Stimulated activated naive B cell treated with anti-CD40 and anti-IgM and Interleukin-4, amounts not matched to agents 10 μg/mL and 1 μg/mL and 100 μg/mL, for 72 hours (primary cell): ENCODE measurements around the gene PRKAR2B.

Experiments
- ATAC-seq, 2 donors: fragments of 150-1000 bp; cut with Tn5 transposase; replicated peaks; 2 replicates each; pipeline ENCODE4 v1.10.0; 2021; ENCODE audit warnings: moderate library complexity in 1 of 2
- DNase-seq: peaks from one replicate; pipeline ENCODE4 v3.0.0; 2021
- H3K27ac Mint-ChIP-seq: one replicate; pipeline ENCODE4 v1.8.0; 2022; ENCODE audit warnings: mild to moderate bottlenecking, mixed read lengths
- H3K27me3 Mint-ChIP-seq, 2 donors: one replicate each; pipeline ENCODE4 v1.8.0; 2022; ENCODE audit warnings: mixed read lengths in 2 of 2
- H3K36me3 Mint-ChIP-seq, 2 donors: one replicate each; pipeline ENCODE4 v1.8.0; 2022; ENCODE audit warnings: mixed read lengths in 2 of 2, mild to moderate bottlenecking in 1 of 2
- H3K4me1 Mint-ChIP-seq, 2 donors: one replicate each; pipeline ENCODE4 v1.8.0; 2022; ENCODE audit warnings: mixed read lengths in 2 of 2, mild to moderate bottlenecking in 1 of 2
- H3K4me3 Mint-ChIP-seq, 2 donors: one replicate each; pipeline ENCODE4 v1.8.0; 2022; ENCODE audit warnings: mild to moderate bottlenecking in 2 of 2, mixed read lengths in 2 of 2, moderate library complexity in 1 of 2
- H3K9me3 Mint-ChIP-seq, 2 donors: one replicate each; pipeline ENCODE4 v1.8.0; 2022; ENCODE audit warnings: mixed read lengths in 2 of 2, mild to moderate bottlenecking in 1 of 2

The PRKAR2B gene

DNA sequence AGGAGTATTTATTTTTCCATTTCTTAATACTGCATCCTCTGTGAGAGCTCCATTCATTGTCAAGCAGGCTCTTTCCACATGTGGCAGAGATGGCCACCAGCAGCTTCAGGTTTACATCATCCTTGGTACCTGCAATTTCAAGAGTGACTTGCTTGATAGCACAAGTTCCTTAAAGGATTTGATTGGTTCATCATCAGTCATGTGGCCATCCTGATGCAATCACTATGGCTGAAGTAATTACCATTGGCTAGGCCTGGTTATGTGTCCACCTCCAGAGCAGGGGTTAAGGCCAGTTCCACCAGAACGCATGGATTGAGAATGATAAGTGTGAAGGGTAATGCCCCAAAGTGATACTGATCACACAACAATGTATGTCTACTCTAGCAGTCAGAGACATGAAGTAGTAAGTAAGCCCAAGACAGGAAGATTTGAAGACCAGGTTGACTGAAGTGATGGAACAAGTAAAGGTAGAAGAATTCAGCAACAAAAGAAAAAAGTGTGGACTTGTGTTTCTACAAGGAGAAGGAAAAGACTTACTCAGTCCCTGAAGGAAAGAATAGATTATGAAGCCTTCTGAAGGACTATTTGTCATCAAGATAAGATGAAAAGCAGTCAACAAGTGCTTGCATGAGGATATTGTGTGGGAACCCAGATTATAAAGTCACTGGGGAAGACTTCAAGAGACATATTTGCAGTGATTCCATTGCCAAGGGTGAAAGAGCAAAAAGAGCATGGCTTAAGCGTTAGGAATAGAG, 26.4 kb upstream of the PRKAR2B start:
- ATAC-seq: no peak
- no peaks in the 10 kb centered on the region for H3K27me3 Mint-ChIP-seq
- no peak for DNase-seq
- no peak overlapping the region for H3K4me3 Mint-ChIP-seq
- H3K36me3 Mint-ChIP-seq: no peaks in the 10 kb centered on the region
- H3K9me3 Mint-ChIP-seq: no peaks in the 10 kb centered on the region
- no peak overlapping the region for H3K27ac Mint-ChIP-seq
- no peaks in the 10 kb centered on the region for H3K4me1 Mint-ChIP-seq

GRCh38 chr7:107020400-107020799, 24.1 kb upstream of the PRKAR2B start:
- Mint-ChIP-seq H3K36me3 (no peaks in the 10 kb centered on the region), H3K4me1 (no peaks in the 10 kb centered on the region), H3K27me3 (no peaks in the 10 kb centered on the region), H3K27ac (no peak overlapping the region), H3K9me3 (peaks cover 0 to 1% of the 10 kb centered on the region in 2 donors), H3K4me3 (no peak overlapping the region)
- ATAC-seq (no peak), DNase-seq (no peak)

DNA sequence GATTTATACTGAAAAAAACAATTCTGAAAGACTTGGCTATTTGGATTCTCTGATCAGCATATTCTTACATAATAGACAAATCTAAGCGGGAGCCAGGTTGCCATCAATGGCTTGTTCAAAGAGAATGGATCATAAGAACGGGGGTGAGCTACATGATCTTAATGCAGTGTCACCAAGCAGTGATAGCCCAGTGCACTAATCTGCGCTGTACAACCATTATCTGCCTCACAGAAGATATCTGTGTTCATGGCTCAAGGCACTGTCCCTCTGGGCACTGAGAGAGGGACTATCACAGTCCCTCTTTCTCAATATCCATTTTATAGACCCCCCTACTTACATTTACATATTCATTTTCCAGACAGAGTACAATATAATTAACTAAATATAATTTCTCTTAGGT, 22.9 kb upstream of the PRKAR2B start:
- DNase-seq (no peak), ATAC-seq (no peak)
- Mint-ChIP-seq H3K4me1 (no peaks in the 10 kb centered on the region), H3K27ac (no peak overlapping the region), H3K36me3 (no peaks in the 10 kb centered on the region), H3K9me3 (peaks cover 0 to 1% of the 10 kb centered on the region in 2 donors), H3K4me3 (no peak overlapping the region), H3K27me3 (no peaks in the 10 kb centered on the region)

GRCh38 chr7:107023522-107024151, 20.9 kb upstream of the PRKAR2B start:
- no peak for DNase-seq
- peaks cover 9 to 12% of the 10 kb centered on the region in 2 donors for H3K4me1 Mint-ChIP-seq
- ATAC-seq: no peak
- no peaks in the 10 kb centered on the region for H3K36me3 Mint-ChIP-seq
- H3K4me3 Mint-ChIP-seq: no peak overlapping the region
- H3K9me3 Mint-ChIP-seq: peaks cover 0 to 1% of the 10 kb centered on the region in 2 donors
- H3K27ac Mint-ChIP-seq: no peak overlapping the region
- no peaks in the 10 kb centered on the region for H3K27me3 Mint-ChIP-seq

GRCh38 chr7:107024906-107025305, 19.6 kb upstream of the PRKAR2B start:
- no peaks in the 10 kb centered on the region for H3K27me3 Mint-ChIP-seq
- H3K4me1 Mint-ChIP-seq: peaks cover 9 to 12% of the 10 kb centered on the region in 2 donors

DNA sequence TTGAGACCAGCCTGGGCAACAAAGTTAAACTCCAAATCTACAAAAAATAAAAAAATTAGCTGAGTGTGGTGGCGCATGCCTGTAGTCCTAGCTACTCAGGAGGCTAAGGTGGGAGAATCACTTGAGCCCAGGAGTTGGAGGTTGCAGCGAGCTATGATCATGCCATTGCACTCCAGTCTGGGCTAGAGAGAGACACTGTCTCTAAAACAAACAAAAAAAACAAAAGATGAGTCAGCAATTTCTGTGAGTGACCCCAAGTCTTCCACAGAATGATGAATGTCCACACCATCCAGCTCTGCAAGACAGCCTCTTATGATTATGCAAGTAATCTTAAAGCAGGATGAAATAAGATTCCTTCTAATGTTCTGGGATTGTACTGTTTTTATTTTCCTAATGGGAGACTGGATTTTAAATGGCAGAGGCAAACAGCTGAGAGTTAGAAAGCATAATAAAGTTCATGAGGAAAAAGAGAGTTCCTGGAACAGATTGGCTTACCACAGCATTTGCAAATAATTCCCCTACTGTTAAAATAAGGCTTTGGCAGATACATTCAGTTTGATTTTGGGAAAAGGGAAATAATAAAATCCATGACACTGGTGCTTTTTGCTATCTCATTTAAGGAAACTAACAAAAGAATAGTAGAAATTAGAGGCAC, 18.9 kb upstream of the PRKAR2B start:
- no peaks in the 10 kb centered on the region for H3K36me3 Mint-ChIP-seq
- H3K27me3 Mint-ChIP-seq: no peaks in the 10 kb centered on the region
- DNase-seq: no peak
- peaks cover 0 to 1% of the 10 kb centered on the region in 2 donors for H3K9me3 Mint-ChIP-seq
- no peak overlapping the region for H3K27ac Mint-ChIP-seq
- no peak overlapping the region for H3K4me3 Mint-ChIP-seq
- H3K4me1 Mint-ChIP-seq: peaks cover 9 to 12% of the 10 kb centered on the region in 2 donors
- no peak for ATAC-seq

More at GRCh38 chr7:107024906-107025305, 19.6 kb upstream of the PRKAR2B start:
- DNase-seq (no peak), ATAC-seq (no peak)
- no peaks in the 10 kb centered on the region for H3K36me3 Mint-ChIP-seq
- H3K4me3 Mint-ChIP-seq: no peak overlapping the region
- H3K9me3 Mint-ChIP-seq: peaks cover 0 to 1% of the 10 kb centered on the region in 2 donors
- H3K27ac Mint-ChIP-seq: no peak overlapping the region

- ATAC-seq: no peak
- DNase-seq: no peak
- H3K27me3 Mint-ChIP-seq: no peaks in the 10 kb centered on the region
- H3K27ac Mint-ChIP-seq: no peak overlapping the region
- no peak overlapping the region for H3K4me3 Mint-ChIP-seq
- peaks cover 9 to 12% of the 10 kb centered on the region in 2 donors for H3K4me1 Mint-ChIP-seq
- H3K36me3 Mint-ChIP-seq: no peaks in the 10 kb centered on the region
- peaks cover 0 to 1% of the 10 kb centered on the region in 2 donors for H3K9me3 Mint-ChIP-seq
Observed at GRCh38 chr7:107026166-107026565, 18.3 kb upstream of the PRKAR2B start.

- DNase-seq (no peak), ATAC-seq (peak in 1 of 2 donors; percentile 44)
Observed at GRCh38 chr7:107027208-107027607, 17.3 kb upstream of the PRKAR2B start.

GRCh38 chr7:107029061-107029763, 15.3 kb upstream of the PRKAR2B start:
- Mint-ChIP-seq H3K27ac (no peak overlapping the region), H3K27me3 (no peaks in the 10 kb centered on the region), H3K9me3 (no peaks in the 10 kb centered on the region), H3K36me3 (no peaks in the 10 kb centered on the region), H3K4me1 (peaks cover 9 to 12% of the 10 kb centered on the region in 2 donors), H3K4me3 (no peak overlapping the region)
- no peak for ATAC-seq
- no peak for DNase-seq

More at GRCh38 chr7:107027208-107027607, 17.3 kb upstream of the PRKAR2B start:
- no peaks in the 10 kb centered on the region for H3K36me3 Mint-ChIP-seq
- H3K4me3 Mint-ChIP-seq: no peak overlapping the region
- no peak overlapping the region for H3K27ac Mint-ChIP-seq
- no peaks in the 10 kb centered on the region for H3K27me3 Mint-ChIP-seq
- peaks cover 0 to 1% of the 10 kb centered on the region in 2 donors for H3K9me3 Mint-ChIP-seq
- H3K4me1 Mint-ChIP-seq: peaks cover 9 to 12% of the 10 kb centered on the region in 2 donors

- H3K27ac Mint-ChIP-seq: no peak overlapping the region
- H3K4me1 Mint-ChIP-seq: peaks cover 9 to 12% of the 10 kb centered on the region in 2 donors
- H3K9me3 Mint-ChIP-seq: no peaks in the 10 kb centered on the region
- no peak overlapping the region for H3K4me3 Mint-ChIP-seq
- H3K27me3 Mint-ChIP-seq: no peaks in the 10 kb centered on the region
- ATAC-seq: no peak
- H3K36me3 Mint-ChIP-seq: no peaks in the 10 kb centered on the region
- no peak for DNase-seq
Observed at GRCh38 chr7:107029764-107030286, 14.7 kb upstream of the PRKAR2B start.

DNA sequence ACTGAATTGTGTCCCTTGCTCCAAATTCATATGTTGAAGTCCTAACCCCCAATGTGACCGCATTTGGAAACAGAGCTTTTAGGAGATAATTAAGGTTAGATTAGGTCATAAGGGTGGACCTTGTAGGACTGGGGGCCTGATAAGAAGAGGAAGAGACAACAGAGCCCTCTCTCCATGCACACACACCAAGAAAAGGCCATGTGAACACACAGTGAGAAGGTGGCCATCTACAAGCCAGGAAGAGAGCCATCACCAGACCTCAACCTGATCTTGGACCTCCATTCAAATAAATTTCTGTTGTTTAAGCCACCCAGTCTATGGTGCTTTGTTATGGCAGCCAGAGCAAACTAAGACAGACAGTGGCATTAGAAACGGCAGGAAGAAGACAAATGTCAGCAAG, 12.5 kb upstream of the PRKAR2B start:
- Mint-ChIP-seq H3K4me1 (peaks cover 8 to 10% of the 10 kb centered on the region in 2 donors), H3K4me3 (no peak overlapping the region), H3K36me3 (peaks cover 0 to 3% of the 10 kb centered on the region in 2 donors), H3K27me3 (peaks cover 0 to 4% of the 10 kb centered on the region in 2 donors), H3K27ac (no peak overlapping the region), H3K9me3 (peaks cover 2 to 9% of the 10 kb centered on the region in 2 donors)
- ATAC-seq (no peak), DNase-seq (no peak)

DNA sequence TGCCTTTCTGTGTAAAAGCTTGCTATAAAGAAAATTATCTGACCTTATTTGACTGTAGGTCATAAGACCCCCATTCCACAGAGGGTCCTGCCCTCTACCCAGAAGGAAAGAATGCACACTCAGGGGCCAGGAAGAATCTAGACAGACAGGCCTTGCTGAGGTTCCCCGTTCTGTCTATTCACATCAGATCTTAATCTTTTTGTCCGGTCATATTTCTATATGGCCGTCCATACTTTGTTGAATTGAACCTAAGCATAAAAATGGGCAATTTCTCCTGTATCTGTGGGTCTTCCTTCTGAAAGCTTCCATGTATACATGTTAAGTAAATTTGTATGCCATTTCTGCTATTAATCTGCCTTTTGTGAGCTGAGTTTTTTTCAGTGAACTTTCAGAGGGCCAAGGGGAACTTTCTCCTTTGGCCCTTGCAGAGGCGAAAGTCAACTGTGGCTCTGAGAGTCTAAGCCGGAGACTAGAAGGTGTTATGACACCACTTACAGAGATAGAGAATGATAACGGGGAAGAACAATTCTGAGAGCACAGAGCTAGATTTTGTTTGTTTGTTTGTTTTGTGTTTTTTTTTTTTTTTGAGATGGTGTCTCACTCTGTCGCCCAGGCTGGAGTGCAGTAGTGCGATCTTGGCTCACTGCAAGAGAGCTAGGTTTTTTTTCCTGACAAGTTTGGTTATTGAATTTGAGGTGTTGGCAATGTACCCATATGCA, 11.6 kb upstream of the PRKAR2B start:
- H3K27me3 Mint-ChIP-seq: peaks cover 0 to 4% of the 10 kb centered on the region in 2 donors

DNA sequence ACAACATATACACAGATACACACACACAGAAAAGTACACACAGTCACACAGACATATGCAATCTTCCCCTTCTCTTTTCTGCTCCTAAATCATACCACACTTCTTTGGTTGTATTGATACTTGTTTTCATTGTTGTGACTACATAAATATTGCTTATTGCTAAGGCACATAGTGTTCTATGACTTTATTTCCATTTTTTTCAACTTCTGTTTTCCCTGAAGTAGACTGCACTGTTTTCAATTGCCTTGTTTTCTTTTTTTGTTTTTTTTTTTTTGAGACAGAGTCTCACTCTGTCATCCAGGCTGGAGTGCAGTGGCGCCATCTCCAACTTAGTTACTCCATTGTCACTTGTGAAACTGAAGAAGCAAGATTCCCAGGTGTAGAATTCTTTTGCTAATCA, 10.0 kb upstream of the PRKAR2B start:
- H3K36me3 Mint-ChIP-seq: peaks cover 0 to 3% of the 10 kb centered on the region in 2 donors
- peaks cover 0 to 4% of the 10 kb centered on the region in 2 donors for H3K27me3 Mint-ChIP-seq
- DNase-seq: no peak
- ATAC-seq: no peak
- no peaks in the 10 kb centered on the region for H3K4me1 Mint-ChIP-seq
- no peak overlapping the region for H3K27ac Mint-ChIP-seq
- peaks cover 2 to 9% of the 10 kb centered on the region in 2 donors for H3K9me3 Mint-ChIP-seq
- H3K4me3 Mint-ChIP-seq: no peak overlapping the region

More for the DNA sequence above, 11.6 kb upstream of the PRKAR2B start:
- DNase-seq (no peak), ATAC-seq (no peak)
- no peak overlapping the region for H3K4me3 Mint-ChIP-seq
- peaks cover 0 to 3% of the 10 kb centered on the region in 2 donors for H3K36me3 Mint-ChIP-seq
- no peak overlapping the region for H3K27ac Mint-ChIP-seq
- H3K4me1 Mint-ChIP-seq: peaks cover 0 to 2% of the 10 kb centered on the region in 2 donors
- peaks cover 2 to 9% of the 10 kb centered on the region in 2 donors for H3K9me3 Mint-ChIP-seq
